Spleen (tissue), 7 donors: ENCODE data around the gene LIMD2.

Experiments used
- CTCF ChIP-seq, 11 experiments: fragments of 200-600 bp in 7 of 11; fragments of 450-650 bp in 4 of 11; sonication (generic) in 4 of 11; IDR thresholded peaks in 8 of 11; conservative IDR thresholded peaks in 3 of 11; 1 replicate in 7 of 11; 2 replicates in 4 of 11; pipeline versions ENCODE4 v1.4.0 to v1.8.0; 2016 to 2021; ENCODE audit warnings: antibody characterized with exemption in 11 of 11, inconsistent platforms in 4 of 11, mild to moderate bottlenecking in 1 of 11
- POLR2A ChIP-seq, 3 donors: fragments of 450-650 bp; IDR thresholded peaks; one replicate each; pipeline ENCODE4 v1.5.1; 2017; ENCODE audit warnings: antibody characterized with exemption in 3 of 3, mild to moderate bottlenecking in 1 of 3
- POLR2AphosphoS5 ChIP-seq, 3 donors: sonication (generic); formaldehyde crosslinking; IDR thresholded peaks; one replicate each; pipeline ENCODE4 v1.5.1; 2017; ENCODE audit warnings: antibody characterized with exemption in 3 of 3
- donor health status: DM: no; HTN: no; CAD: no; lungs with moderate emphysema.
- donor health status: DM: no; HTN: no; CAD: no.
- donor health status: DM: no; HTN: no; CAD: no.

- TF ChIP-seq CTCF (IDR thresholded peaks at IDR 0.05 in 8 of 11, conservative IDR thresholded peaks at IDR 0.05 in 3 of 11): peak in 10 of 11 experiments; percentile 11 to 67 (median 48)
- no peak for TF ChIP-seq POLR2A (IDR thresholded peaks at IDR 0.05)
- peak; percentile 74 to 84 (median 77) for TF ChIP-seq POLR2AphosphoS5 (IDR thresholded peaks at IDR 0.05)
Measured at GRCh38 chr17:63696381-63696961, 3.5 kb downstream of the LIMD2 start.
